Stimulated activated CD8-positive, alpha-beta memory T cell treated with anti-CD3 and anti-CD28 coated beads, Interleukin-4, amount 100 ng/mL, for 4 hours (primary cell): Measurements from ENCODE around the gene HEXB.
"Not testable (repeated sequence)": the region's sequence is repeated elsewhere in the genome, so short reads cannot be mapped to it uniquely, and the experiment has no call there.

ENCODE experiments used
- DNase-seq, 2 donors: peaks; one replicate each; pipeline ENCODE4 v3.0.0-alpha.2; 2020; ENCODE audit warnings: low read depth in 2 of 2, low spot score in 1 of 2

The HEXB gene

GRCh38 chr5:74725331-74725730, 40.3 kb downstream of the HEXB start:
- no peak for DNase-seq

DNA sequence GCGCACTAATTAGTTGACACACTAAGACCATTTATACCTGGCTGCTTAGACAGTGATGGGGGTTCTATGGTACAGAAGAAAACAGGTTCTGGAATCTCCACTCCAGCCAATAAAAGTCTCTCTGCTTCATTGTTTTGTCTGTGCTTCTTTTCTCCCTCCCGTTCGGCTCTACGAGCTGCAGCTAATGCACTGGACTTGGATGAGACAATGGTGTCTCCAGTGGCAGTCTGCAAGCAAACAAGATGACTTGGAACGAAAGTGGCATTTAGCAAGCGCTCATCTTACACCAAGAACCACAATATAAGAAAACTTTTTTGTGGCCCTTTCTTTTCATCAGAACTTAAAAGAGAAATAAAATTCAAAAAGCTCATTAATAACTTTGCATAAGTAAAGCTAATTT, 51.7 kb downstream of the HEXB start:
- DNase-seq: no peak

GRCh38 chr5:74738406-74738805, 53.4 kb downstream of the HEXB start:
- DNase-seq: no peak

- DNase-seq: not testable (repeated sequence)
Measured at GRCh38 chr5:74748742-74749141, 63.7 kb downstream of the HEXB start.

DNA sequence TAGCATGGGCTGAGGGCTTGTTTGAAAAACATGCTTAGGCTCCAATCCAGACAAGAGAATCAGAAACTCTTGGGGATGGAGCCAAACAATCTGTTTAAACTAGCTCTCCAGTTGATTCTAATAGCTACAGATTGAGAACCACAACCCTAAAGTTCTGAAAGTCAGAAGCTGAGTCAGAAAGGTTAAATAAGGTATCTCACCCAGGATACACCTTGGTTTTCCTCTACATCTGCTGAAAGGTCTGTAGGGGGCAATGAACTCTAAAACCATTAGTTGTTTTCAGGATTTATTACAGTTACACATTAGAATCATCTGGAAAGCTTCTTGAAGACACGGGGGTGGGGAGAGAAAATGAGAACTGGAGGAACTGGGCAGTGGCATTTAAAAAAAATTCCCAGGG, 76.2 kb downstream of the HEXB start:
- no peak for DNase-seq

DNA sequence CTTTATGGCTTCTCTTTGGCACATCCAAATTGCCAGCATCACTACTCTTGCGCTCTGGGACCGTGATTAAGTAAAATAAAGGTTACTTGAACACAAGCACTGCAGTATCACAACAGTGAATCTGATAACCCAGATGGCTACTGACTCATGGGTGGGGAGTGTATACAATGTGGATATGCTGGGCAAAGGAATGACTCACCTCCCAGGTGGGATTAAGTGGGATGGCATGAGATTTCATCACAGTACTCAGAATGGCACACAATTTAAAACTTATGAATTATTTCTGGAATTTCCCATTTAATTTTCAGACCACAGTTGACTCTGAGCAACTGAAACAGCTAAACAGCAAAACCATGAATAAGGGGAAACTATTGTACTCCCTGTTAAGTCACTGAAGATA, 77.6 kb downstream of the HEXB start:
- no peak for DNase-seq

DNA sequence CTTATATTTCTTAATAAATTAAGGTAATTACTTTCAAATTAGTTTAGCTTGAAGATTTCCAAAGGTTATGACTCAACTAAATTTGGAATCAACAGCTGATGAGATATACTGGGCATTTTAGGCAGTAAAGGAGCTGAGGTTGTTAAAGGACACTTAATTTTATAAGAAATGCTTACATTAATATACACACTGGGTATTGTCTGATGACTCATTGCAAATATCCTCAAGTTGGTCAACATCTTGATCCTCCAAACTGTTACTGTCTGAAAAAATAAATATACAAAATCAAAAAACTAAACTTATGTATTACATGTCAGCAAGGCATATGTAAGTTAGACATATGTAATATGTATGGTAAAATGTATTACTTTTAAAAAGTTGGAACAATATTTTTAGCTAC, 78.5 kb downstream of the HEXB start:
- DNase-seq: no peak

GRCh38 chr5:74765201-74765600, 80.2 kb downstream of the HEXB start:
- no peak for DNase-seq

DNA sequence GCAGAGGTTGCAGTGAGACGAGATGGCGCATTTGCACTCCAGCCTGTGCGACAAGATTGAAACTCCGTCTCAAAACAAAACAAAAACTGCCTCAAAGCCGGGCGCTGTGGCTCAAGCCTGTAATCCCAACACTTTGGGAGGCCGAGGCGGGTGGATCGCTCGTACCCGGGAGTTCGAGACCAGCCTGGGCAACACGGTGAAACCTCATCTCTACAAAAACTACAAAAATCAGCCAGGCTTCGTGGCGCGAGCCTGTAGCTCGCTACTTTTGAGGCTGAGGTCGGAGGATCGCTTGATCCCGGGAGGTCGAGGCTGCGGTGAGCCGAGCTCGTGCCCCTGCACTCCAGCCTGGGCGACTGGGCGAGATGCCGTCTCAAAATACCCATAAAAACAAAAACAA, 80.9 kb downstream of the HEXB start:
- no peak for DNase-seq

DNA sequence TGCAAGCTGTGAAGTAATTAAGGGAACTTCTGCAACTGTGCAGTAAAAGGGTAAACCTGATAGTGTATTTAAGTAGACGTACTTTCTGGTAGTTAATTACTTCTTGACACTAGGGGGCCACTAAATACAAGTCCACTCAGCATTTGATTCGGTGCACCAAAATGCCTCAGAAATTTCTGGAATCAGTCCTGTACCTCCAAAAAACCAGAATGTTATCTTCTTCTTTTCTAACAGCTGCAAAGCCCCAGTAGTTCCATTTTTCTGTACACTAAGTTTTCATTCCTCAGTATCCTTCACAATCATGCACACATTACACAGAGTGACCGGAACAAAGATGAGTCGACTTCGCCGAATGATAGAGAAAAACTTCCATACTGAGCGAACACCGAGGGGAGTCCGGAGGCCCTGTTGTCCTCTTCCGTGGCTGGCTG, 81.4 kb downstream of the HEXB start:
- DNase-seq: no peak

- DNase-seq: peak; percentile 85 to 86
Measured at GRCh38 chr5:74766849-74767578, 82.0 kb downstream of the HEXB start, which contains the start of the genes GFM2 and NSA2. Gene GFM2, minus strand, starts transcription at chr5:74767117. Its CDS starts 3,375 bp downstream, at chr5:74763742. Gene NSA2, plus strand, starts transcription at chr5:74767249. Its CDS starts 112 bp downstream, at chr5:74767361.

GRCh38 chr5:74767579-74767913, 82.5 kb downstream of the HEXB start:
- no peak for DNase-seq
